GM18498 (cell line): ENCODE data around the gene PTPRO.

Experiments
- ATAC-seq: cut with Tn5 transposase; IDR thresholded peaks from one replicate; pipeline ENCODE4 v1.9.1; 2021; ENCODE audit warnings: mild to moderate bottlenecking, moderate library complexity; ENCODE audit not compliant: unreplicated experiment

PTPRO gene

DNA sequence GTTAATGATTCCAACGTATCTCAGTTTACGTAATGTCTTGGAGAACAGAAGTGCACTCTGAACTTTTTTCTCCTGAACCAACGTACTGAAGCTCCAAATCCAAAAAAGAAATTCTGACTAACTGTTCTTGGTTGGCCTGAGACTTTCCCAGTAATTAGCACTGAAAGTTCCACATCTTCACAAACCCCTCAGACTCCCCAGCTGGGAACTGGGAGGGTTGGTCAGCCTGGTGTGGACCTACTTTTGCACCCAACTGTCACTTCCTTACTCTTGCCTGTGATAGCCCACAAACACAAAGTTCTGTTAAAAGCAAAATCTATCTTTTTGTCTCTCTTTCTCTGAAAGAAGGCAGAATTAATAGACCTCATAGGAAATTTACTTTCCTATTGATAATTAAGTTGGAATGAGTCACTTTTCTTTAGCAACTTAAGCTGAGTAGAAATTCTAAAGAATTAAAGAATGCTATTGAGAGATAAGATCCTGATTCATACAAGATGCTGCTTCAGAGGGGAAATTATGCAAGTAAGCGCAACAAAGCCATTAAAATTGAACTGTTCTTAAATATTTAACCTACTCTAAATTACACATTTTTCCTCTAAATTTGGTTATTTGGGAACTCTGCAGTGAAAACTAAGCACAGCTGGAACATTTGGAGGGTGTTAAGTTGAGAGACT is 311.8 kb downstream of the PTPRO start:
- no peak for ATAC-seq

DNA sequence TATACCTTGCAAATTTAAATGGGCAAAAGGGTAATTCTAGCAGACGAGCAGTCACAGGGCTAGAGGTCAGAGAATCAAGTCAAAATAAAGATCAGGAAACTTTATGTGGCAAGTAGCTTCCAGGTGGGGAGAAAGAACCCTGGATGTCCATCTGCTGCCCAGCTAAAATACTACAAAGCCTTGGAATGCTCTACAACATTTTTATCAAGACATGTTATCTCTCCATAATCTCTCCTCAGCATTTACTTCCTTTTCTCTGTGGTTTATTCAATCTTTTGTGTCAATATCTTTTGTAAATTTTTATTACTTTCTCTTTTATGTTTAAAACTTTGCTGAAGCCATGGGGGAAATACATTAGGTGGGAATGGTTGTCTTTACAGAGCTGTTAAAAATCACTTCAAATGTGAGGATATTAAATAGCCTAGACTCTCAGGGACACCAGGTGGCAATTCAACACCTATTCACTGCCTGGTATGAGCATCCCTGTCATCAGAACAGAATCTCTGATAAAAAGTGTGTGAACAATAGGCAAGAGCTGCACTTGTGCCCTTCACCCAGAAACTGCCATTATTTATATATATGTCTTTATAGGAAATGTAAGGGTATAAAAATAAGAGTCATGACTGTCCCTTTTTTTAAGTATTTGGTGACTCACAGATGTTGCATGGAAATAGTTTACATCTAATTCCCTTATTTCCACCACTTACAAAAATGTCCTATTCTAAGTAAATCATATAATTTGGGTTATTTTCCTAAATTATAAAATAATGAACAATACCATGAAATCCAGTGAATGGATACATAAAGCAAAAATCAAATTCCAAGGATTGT is 314.0 kb downstream of the PTPRO start:
- ATAC-seq: no peak

DNA sequence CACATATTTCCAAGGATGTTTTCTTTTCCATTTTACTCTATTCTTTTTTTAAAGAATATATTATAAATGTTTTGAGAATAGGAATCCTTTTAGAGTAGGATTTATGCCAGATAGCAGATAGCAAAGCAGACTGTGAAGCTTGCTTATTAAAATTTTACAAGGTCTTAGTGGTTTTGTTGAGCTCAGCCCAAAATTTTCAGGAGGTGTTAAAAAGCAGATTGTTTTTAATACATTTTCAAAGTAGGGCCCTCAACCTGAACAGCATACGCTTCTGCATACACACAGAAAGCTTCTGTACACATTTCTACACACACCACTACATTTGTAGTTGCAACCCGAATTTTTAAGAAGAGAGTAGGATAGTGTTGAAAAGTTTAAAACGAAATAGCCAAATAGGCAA is 315.9 kb downstream of the PTPRO start:
- no peak for ATAC-seq

DNA sequence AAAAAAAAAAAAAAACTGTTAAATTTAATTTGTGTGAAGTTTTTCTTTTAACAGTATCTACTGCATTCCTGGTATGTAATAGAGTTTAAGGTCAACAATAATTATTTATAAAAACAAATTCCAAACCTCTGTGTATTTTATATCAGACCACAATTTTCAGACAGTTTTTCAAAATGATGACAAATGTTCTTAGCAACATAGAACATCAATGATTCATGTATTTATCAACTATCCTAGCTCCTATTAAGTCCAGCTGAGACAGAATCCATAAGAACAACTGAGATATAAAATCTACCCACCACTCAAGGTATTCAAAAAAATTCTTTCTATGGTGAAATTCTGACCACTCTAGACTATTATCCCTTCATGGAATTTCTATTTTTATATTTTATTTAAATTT is 322.4 kb downstream of the PTPRO start:
- ATAC-seq: no peak

DNA sequence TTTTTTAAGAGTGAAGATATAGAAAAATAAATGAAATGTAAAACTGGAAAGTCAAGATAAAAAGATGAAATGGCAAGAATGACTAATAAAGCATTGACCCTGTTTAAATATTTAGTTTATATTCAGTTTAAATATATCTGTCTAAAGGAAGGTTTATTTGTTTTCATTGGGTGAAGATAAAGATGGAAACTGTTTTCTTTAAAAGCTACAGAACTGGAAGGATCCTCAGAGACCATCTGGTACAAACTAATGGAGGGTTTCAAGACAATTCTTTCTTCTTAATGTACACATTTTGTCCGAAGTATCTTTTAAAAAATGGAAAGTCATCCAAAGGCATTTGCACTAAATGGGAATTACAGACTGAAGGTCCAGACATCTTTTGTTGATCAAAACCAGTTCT is 324.3 kb downstream of the PTPRO start:
- no peak for ATAC-seq
